Uterus (tissue), 2 donors: ENCODE data around the gene ZNF17.

ENCODE experiments used
- POLR2A ChIP-seq, 2 donors: fragments of 450-650 bp; IDR thresholded peaks; one replicate each; pipeline ENCODE4 v1.6.1; 2016; ENCODE audit warnings: antibody characterized with exemption in 2 of 2, mild to moderate bottlenecking in 1 of 2, moderate library complexity in 1 of 2
- TF ChIP-seq, protein P1 (sequence below), 4 experiments: fragments of 200-600 bp in 2 of 4; fragments of 450-650 bp in 2 of 4; sonication (generic) in 2 of 4; IDR thresholded peaks; one replicate each; pipeline ENCODE4 v1.5.1; 2016 to 2019; ENCODE audit warnings: antibody characterized with exemption in 4 of 4, mild to moderate bottlenecking in 2 of 4, moderate library complexity in 1 of 4

DNA sequence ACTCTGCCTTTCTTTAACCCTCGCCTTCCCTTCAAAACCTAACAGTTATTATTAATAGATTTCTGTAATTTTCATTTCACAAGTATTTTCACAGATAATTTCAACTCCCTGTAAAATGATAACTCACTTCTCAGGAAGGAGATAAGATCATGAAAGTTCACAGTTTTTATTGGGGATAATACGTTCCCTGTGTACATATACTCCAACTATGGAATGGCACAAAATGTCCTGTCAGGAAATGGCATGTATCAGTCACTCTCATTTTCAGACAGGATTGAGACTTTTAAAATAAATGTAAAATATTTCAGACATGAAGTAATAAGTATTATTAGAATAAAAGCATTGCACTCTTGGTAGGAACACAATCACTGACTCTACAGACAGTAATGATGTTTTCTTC lies 48.5 kb upstream of the ZNF17 start:
- TF ChIP-seq, protein P1, sequence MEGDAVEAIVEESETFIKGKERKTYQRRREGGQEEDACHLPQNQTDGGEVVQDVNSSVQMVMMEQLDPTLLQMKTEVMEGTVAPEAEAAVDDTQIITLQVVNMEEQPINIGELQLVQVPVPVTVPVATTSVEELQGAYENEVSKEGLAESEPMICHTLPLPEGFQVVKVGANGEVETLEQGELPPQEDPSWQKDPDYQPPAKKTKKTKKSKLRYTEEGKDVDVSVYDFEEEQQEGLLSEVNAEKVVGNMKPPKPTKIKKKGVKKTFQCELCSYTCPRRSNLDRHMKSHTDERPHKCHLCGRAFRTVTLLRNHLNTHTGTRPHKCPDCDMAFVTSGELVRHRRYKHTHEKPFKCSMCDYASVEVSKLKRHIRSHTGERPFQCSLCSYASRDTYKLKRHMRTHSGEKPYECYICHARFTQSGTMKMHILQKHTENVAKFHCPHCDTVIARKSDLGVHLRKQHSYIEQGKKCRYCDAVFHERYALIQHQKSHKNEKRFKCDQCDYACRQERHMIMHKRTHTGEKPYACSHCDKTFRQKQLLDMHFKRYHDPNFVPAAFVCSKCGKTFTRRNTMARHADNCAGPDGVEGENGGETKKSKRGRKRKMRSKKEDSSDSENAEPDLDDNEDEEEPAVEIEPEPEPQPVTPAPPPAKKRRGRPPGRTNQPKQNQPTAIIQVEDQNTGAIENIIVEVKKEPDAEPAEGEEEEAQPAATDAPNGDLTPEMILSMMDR (IDR thresholded peaks at IDR 0.05), result no peak
- no peak for TF ChIP-seq POLR2A (IDR thresholded peaks at IDR 0.05)
